Measurements from ENCODE around the gene ZC3H4. TPM values are rescaled to one million over a fixed set of nuclear protein-coding genes. Genes with fewer than 3 reads are reported as not detected.
"Not testable (repeated sequence)": the region's sequence is repeated elsewhere in the genome, so short reads cannot be mapped to it uniquely, and the experiment has no call there.

ZC3H4 gene
- total RNA-seq, 2 donors from 2014 or later: 49.8 to 112 TPM

- Mint-ChIP-seq H3K36me3 (no peaks in the 10 kb centered on the region), H3K27ac (no peak overlapping the region), H3K9me3 (no peaks in the 10 kb centered on the region)
- no peak for DNase-seq (ENCODE audit: low spot score in 2 of 2)
- ATAC-seq: peak in 1 of 2 donors; percentile 19
Observed at GRCh38 chr19:47058621-47059022, 55.0 kb downstream of the ZC3H4 start.

GRCh38 chr19:47057328-47057727, 56.2 kb downstream of the ZC3H4 start:
- H3K9me3 Mint-ChIP-seq: no peaks in the 10 kb centered on the region
- H3K27ac Mint-ChIP-seq: peak overlapping the region in 1 of 2 donors; percentile 30
- H3K36me3 Mint-ChIP-seq: no peaks in the 10 kb centered on the region
- no peak for DNase-seq (ENCODE audit: low spot score in 2 of 2)
- ATAC-seq: peak in 1 of 2 donors; percentile 12

- ATAC-seq (no peak), DNase-seq (ENCODE audit: low spot score in 2 of 2) (no peak)
- H3K9me3 Mint-ChIP-seq: no peaks in the 10 kb centered on the region
- no peak overlapping the region for H3K27ac Mint-ChIP-seq
- no peaks in the 10 kb centered on the region for H3K36me3 Mint-ChIP-seq
Observed at GRCh38 chr19:47056411-47056810, 57.2 kb downstream of the ZC3H4 start.

- H3K36me3 Mint-ChIP-seq; H3K27ac Mint-ChIP-seq; H3K9me3 Mint-ChIP-seq; DNase-seq (ENCODE audit: low spot score in 2 of 2); ATAC-seq: not testable (repeated sequence)
Observed at GRCh38 chr19:47050562-47050961, 63.0 kb downstream of the ZC3H4 start.

- Mint-ChIP-seq H3K27ac (peak overlapping the region; percentile 85 to 92), H3K9me3 (no peaks in the 10 kb centered on the region), H3K36me3 (peaks cover 0 to 5% of the 10 kb centered on the region in 2 donors)
- DNase-seq (ENCODE audit: low spot score in 2 of 2): no peak
- ATAC-seq: no peak
Observed at GRCh38 chr19:47049307-47049700, 64.3 kb downstream of the ZC3H4 start.

- peak; percentile 73 for ATAC-seq
- peak; percentile 77 to 85 for DNase-seq (ENCODE audit: low spot score in 2 of 2)
- H3K9me3 Mint-ChIP-seq: no peaks in the 10 kb centered on the region
- peak overlapping the region; percentile 92 to 97 for H3K27ac Mint-ChIP-seq
- peaks cover 0 to 5% of the 10 kb centered on the region in 2 donors for H3K36me3 Mint-ChIP-seq
Observed at GRCh38 chr19:47047763-47048405, 65.7 kb downstream of the ZC3H4 start.

GRCh38 chr19:47047272-47047762, 66.3 kb downstream of the ZC3H4 start:
- no peak for DNase-seq (ENCODE audit: low spot score in 2 of 2)
- Mint-ChIP-seq H3K36me3 (peaks cover 0 to 5% of the 10 kb centered on the region in 2 donors), H3K27ac (peak overlapping the region; percentile 92 to 97), H3K9me3 (no peaks in the 10 kb centered on the region)
- ATAC-seq: no peak

GRCh38 chr19:47045867-47046470, 67.6 kb downstream of the ZC3H4 start:
- peaks cover 0 to 5% of the 10 kb centered on the region in 2 donors for H3K36me3 Mint-ChIP-seq
- H3K27ac Mint-ChIP-seq: no peak overlapping the region
- no peak for ATAC-seq
- H3K9me3 Mint-ChIP-seq: no peaks in the 10 kb centered on the region
- DNase-seq (ENCODE audit: low spot score in 2 of 2): no peak

GRCh38 chr19:47044946-47045866, 68.4 kb downstream of the ZC3H4 start:
- ATAC-seq (no peak), DNase-seq (ENCODE audit: low spot score in 2 of 2) (no peak)
- no peak overlapping the region for H3K27ac Mint-ChIP-seq
- H3K9me3 Mint-ChIP-seq: no peaks in the 10 kb centered on the region
- peaks cover 0 to 5% of the 10 kb centered on the region in 2 donors for H3K36me3 Mint-ChIP-seq

- Mint-ChIP-seq H3K36me3 (no peaks in the 10 kb centered on the region), H3K9me3 (no peaks in the 10 kb centered on the region), H3K27ac (no peak overlapping the region)
- ATAC-seq (no peak), DNase-seq (ENCODE audit: low spot score in 2 of 2) (no peak)
Observed at GRCh38 chr19:47040869-47041268, 72.7 kb downstream of the ZC3H4 start.

- ATAC-seq: no peak
- no peak overlapping the region for H3K27ac Mint-ChIP-seq
- no peak for DNase-seq (ENCODE audit: low spot score in 2 of 2)
- no peaks in the 10 kb centered on the region for H3K36me3 Mint-ChIP-seq
- no peaks in the 10 kb centered on the region for H3K9me3 Mint-ChIP-seq
Observed at GRCh38 chr19:47039239-47039874, 74.2 kb downstream of the ZC3H4 start.

- no peak for DNase-seq (ENCODE audit: low spot score in 2 of 2)
- no peak overlapping the region for H3K27ac Mint-ChIP-seq
- no peaks in the 10 kb centered on the region for H3K36me3 Mint-ChIP-seq
- no peaks in the 10 kb centered on the region for H3K9me3 Mint-ChIP-seq
- ATAC-seq: no peak
Observed at GRCh38 chr19:47037766-47038165, 75.8 kb downstream of the ZC3H4 start.

- ATAC-seq (peak in 1 of 2 donors; percentile 11), DNase-seq (ENCODE audit: low spot score in 2 of 2) (no peak)
- H3K9me3 Mint-ChIP-seq: no peaks in the 10 kb centered on the region
- no peaks in the 10 kb centered on the region for H3K36me3 Mint-ChIP-seq
- H3K27ac Mint-ChIP-seq: peak overlapping the region; percentile 83 to 96
Observed at GRCh38 chr19:47036097-47036651, 77.4 kb downstream of the ZC3H4 start.

GRCh38 chr19:47035127-47036096, 78.2 kb downstream of the ZC3H4 start:
- ATAC-seq (peak; percentile 90 to 92), DNase-seq (ENCODE audit: low spot score in 2 of 2) (peak; percentile 93 to 100)
- Mint-ChIP-seq H3K27ac (peak overlapping the region; percentile 83 to 96), H3K36me3 (no peaks in the 10 kb centered on the region), H3K9me3 (no peaks in the 10 kb centered on the region)

- Mint-ChIP-seq H3K27ac (no peak overlapping the region), H3K36me3 (no peaks in the 10 kb centered on the region)
- peak in 1 of 2 donors; percentile 33 for ATAC-seq
Observed at GRCh38 chr19:47032171-47032811, 81.3 kb downstream of the ZC3H4 start.

More at GRCh38 chr19:47032171-47032811, 81.3 kb downstream of the ZC3H4 start:
- peak in 1 of 2 donors; percentile 67 for DNase-seq (ENCODE audit: low spot score in 2 of 2)
- no peaks in the 10 kb centered on the region for H3K9me3 Mint-ChIP-seq

Data from activated naive CD4-positive, alpha-beta T cell treated with anti-CD3 and anti-CD28 coated beads, Interleukin-2, amount 50 U/mL, for 72 hours (primary cell).